Mesendoderm (in vitro differentiated cells): ENCODE data around the gene RNF31.
A peak's percentile ranks its signal among the peaks of the same experiment; 100 is the strongest.

Experiments used
- DNase-seq: peaks from one replicate; pipeline ENCODE4 v3.0.0; 2013
- H2AK5ac ChIP-seq: 2 replicates; pipeline ENCODE4 v1.6.1; 2013; ENCODE audit warnings: low read length, inconsistent platforms
- H2BK120ac ChIP-seq: 2 replicates; pipeline ENCODE4 v1.6.1; 2013; ENCODE audit warnings: low read depth, mild to moderate bottlenecking, low read length, moderate library complexity, mixed read lengths
- H2BK15ac ChIP-seq: replicated peaks from 2 replicates; pipeline ENCODE4 v1.6.1; 2013; ENCODE audit warnings: low read depth, mild to moderate bottlenecking, moderate library complexity
- H2BK5ac ChIP-seq: 2 replicates; pipeline ENCODE4 v1.6.1; 2013; ENCODE audit warnings: low read length, inconsistent platforms
- H3K18ac ChIP-seq: 2 replicates; pipeline ENCODE4 v1.6.1; 2013; ENCODE audit warnings: mild to moderate bottlenecking, low read length, mixed read lengths
- H3K23ac ChIP-seq: one replicate; pipeline ENCODE4 v1.6.1; 2013; ENCODE audit warnings: low read length
- H3K27ac ChIP-seq: 2 replicates; pipeline ENCODE4 v1.5.1; 2013; ENCODE audit warnings: low read depth, mild to moderate bottlenecking, inconsistent platforms, low read length, moderate library complexity
- H3K27me3 ChIP-seq: 2 replicates; pipeline ENCODE4 v1.6.1; 2013; ENCODE audit warnings: low read length, control low read depth, mild to moderate bottlenecking, inconsistent platforms; ENCODE audit not compliant: insufficient read depth, poor library complexity
- H3K36me3 ChIP-seq: 2 replicates; pipeline ENCODE4 v1.6.1; 2013; ENCODE audit warnings: low read length, inconsistent platforms; ENCODE audit not compliant: control insufficient read depth, insufficient read depth
- H3K4ac ChIP-seq: one replicate; pipeline ENCODE4 v1.6.1; 2013; ENCODE audit warnings: low read depth, mild to moderate bottlenecking, low read length, moderate library complexity
- H3K4me1 ChIP-seq: 2 replicates; pipeline ENCODE4 v1.6.1; 2013; ENCODE audit warnings: low read depth, low read length, inconsistent platforms; ENCODE audit not compliant: control insufficient read depth
- H3K4me2 ChIP-seq: 2 replicates; pipeline ENCODE4 v1.6.1; 2013; ENCODE audit warnings: low read length
- H3K4me3 ChIP-seq: 2 replicates; pipeline ENCODE4 v1.5.1; 2013; ENCODE audit warnings: mild to moderate bottlenecking, low read length
- H3K56ac ChIP-seq: one replicate; pipeline ENCODE4 v1.6.1; 2013; ENCODE audit warnings: low read length
- H3K79me1 ChIP-seq: 2 replicates; pipeline ENCODE4 v1.6.1; 2013; ENCODE audit warnings: low read length, inconsistent platforms
- H3K79me2 ChIP-seq: 2 replicates; pipeline ENCODE4 v1.6.1; 2013; ENCODE audit warnings: mild to moderate bottlenecking, low read length; ENCODE audit not compliant: control insufficient read depth, insufficient read depth
- H3K9ac ChIP-seq: 2 replicates; pipeline ENCODE4 v1.6.1; 2013; ENCODE audit warnings: low read length, inconsistent platforms
- H4K5ac ChIP-seq: one replicate; pipeline ENCODE4 v1.6.1; 2013; ENCODE audit warnings: low read length
- H4K8ac ChIP-seq: one replicate; pipeline ENCODE4 v1.6.1; 2013; ENCODE audit warnings: low read depth, mild to moderate bottlenecking, control low read depth, low read length, moderate library complexity
- WGBS: extraction: QIAGEN DNeasy Blood & Tissue Kit; methylation state at CpG from one replicate; pipeline ENCODE4 v1.1.7; 2013; ENCODE audit warnings: low lambda C conversion rate, missing lambda C conversion rate; ENCODE audit not compliant: insufficient coverage; ENCODE audit errors: extremely low coverage; 5-methylcytosine and 5-hydroxymethylcytosine counted together

RNF31 gene

DNA sequence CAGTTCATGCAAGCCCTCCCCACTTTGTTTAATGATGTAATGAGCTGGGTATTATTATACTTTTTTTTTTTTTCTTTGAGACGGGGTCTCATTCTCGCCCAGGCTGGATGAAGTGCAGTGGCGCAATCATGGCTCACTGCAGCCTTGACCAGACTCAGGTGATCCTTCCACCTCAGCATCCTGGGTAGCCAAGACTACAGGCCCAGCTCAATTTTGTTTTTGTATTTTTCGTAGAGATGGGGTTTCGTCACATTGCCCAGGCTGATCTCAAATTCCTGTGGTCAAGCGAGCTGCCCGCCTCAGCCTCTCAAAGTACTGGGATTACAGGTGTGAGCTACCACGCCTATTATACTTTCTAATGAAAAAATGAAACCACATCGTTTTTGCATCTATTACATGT, 37.2 kb upstream of the RNF31 start:
- Histone ChIP-seq H4K5ac (no peak overlapping the region), H3K18ac (no peak overlapping the region), H3K27me3 (no peaks in the 10 kb centered on the region), H3K4me3 (no peak overlapping the region), H3K4me2 (no peak overlapping the region), H2AK5ac (no peak overlapping the region), H4K8ac (no peak overlapping the region), H3K23ac (no peak overlapping the region), H3K79me1 (no peaks in the 10 kb centered on the region), H2BK5ac (no peak overlapping the region), H3K9ac (no peak overlapping the region), H2BK15ac (no peak overlapping the region), H3K4me1 (no peaks in the 10 kb centered on the region), H3K56ac (no peak overlapping the region), H3K4ac (no peak overlapping the region), H3K27ac (no peak overlapping the region), H2BK120ac (no peak overlapping the region), H3K79me2 (no peaks in the 10 kb centered on the region), H3K36me3 (no peaks in the 10 kb centered on the region)
- WGBS: no CpG with 5 or more reads among the region's 9 CpGs
- DNase-seq: no peak

DNA sequence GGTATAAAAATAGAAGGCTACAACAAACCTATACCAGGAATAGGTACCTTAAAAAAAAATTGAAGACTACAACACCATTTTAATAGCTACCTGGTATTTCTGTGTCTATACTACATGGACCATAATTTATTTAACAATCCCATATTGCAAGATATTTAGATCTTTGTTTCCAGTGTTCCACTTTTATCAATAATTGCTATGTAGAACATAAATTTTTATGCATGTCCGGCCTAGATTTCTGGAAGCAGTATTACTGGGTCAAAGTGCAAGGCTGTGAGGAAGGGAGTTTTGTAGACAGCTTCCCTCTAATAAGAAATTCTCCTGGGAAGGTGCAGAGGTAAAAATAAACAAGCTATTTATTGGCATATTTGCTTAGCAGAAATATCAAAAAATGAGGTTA, 36.8 kb upstream of the RNF31 start:
- Histone ChIP-seq H3K79me2 (no peaks in the 10 kb centered on the region), H3K4me1 (peaks cover under 1% of the 10 kb centered on the region), H3K79me1 (no peaks in the 10 kb centered on the region), H4K8ac (no peak overlapping the region), H3K36me3 (no peaks in the 10 kb centered on the region), H4K5ac (no peak overlapping the region), H3K4ac (no peak overlapping the region), H2BK15ac (no peak overlapping the region), H2BK120ac (no peak overlapping the region), H3K9ac (no peak overlapping the region), H2AK5ac (no peak overlapping the region), H3K27ac (no peak overlapping the region), H3K18ac (no peak overlapping the region), H3K27me3 (no peaks in the 10 kb centered on the region), H3K4me3 (no peak overlapping the region), H3K23ac (no peak overlapping the region), H3K56ac (no peak overlapping the region), H3K4me2 (no peak overlapping the region), H2BK5ac (no peak overlapping the region)
- no CpG with 5 or more reads among the region's 1 CpG for WGBS
- DNase-seq: no peak

- peak overlapping the region; percentile 94 for H3K27ac ChIP-seq
- H4K8ac ChIP-seq: peak overlapping the region; percentile 88
- H3K18ac ChIP-seq: peak overlapping the region; percentile 43
- H3K4ac ChIP-seq: peak overlapping the region; percentile 64
- DNase-seq: no peak
- peak overlapping the region; percentile 90 for H3K4me2 ChIP-seq
- H2AK5ac ChIP-seq: no peak overlapping the region
- H3K79me1 ChIP-seq: peaks cover 11% of the 10 kb centered on the region
- H3K36me3 ChIP-seq: no peaks in the 10 kb centered on the region
- no peak overlapping the region for H3K23ac ChIP-seq
- peaks cover 2% of the 10 kb centered on the region for H3K79me2 ChIP-seq
- peak overlapping the region; percentile 91 for H3K9ac ChIP-seq
- H3K4me3 ChIP-seq: peak overlapping the region; percentile 86
- H3K27me3 ChIP-seq: no peaks in the 10 kb centered on the region
- peak overlapping the region; percentile 97 for H3K56ac ChIP-seq
- peaks cover 3% of the 10 kb centered on the region for H3K4me1 ChIP-seq
- H2BK15ac ChIP-seq: no peak overlapping the region
- no peak overlapping the region for H4K5ac ChIP-seq
- WGBS: no CpG with 5 or more reads among the region's 15 CpGs
- peak overlapping the region; percentile 40 for H2BK5ac ChIP-seq
- H2BK120ac ChIP-seq: peak overlapping the region; percentile 4
Observed at GRCh38 chr14:24113379-24113800, 33.9 kb upstream of the RNF31 start.

DNA sequence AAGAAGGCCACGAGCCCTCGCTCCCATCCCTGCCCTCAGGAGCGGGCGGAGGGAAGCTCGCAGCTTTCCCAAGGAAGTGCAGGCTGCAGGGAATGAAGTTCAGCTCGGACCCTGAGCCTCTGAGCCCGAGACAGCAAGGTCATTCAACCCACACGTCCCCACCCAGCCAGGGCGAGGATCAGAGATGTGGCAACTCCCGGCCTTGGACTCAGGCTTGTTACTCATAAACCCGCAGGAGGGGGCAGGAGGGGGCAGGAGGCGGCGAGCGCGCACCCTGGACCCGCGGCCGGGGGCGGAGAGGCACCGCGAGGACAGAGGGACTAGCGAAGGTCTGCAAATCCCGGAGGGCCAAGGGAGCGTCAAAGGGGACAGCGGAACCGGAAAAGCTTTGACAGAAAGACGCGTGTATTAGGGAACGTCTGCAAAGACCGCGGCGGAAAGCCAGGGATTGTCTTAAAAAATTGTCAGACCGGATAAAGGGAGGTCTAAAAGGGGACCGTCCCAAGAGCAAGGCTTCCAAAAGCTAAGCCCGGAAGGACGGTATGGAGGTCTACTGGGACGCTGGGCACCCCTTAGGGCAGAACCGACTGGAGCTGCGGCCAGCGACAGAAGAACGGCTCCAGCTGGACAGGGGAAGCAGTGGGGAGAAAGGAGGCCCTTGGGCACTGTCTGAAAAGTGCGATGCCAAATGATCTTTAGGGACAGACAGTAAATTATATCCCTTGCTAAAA, 33.3 kb upstream of the RNF31 start:
- Histone ChIP-seq H4K8ac (peak overlapping the region; percentile 88), H3K4me1 (peaks cover 3% of the 10 kb centered on the region), H3K56ac (peak overlapping the region; percentile 97), H3K4me3 (peak overlapping the region; percentile 86), H2BK15ac (no peak overlapping the region), H3K23ac (no peak overlapping the region), H2BK120ac (peak overlapping the region; percentile 4), H3K9ac (peak overlapping the region; percentile 91), H2BK5ac (peak overlapping the region; percentile 78), H4K5ac (no peak overlapping the region), H3K18ac (peak overlapping the region; percentile 56), H3K36me3 (no peaks in the 10 kb centered on the region), H2AK5ac (no peak overlapping the region), H3K4me2 (peak overlapping the region; percentile 90), H3K4ac (peak overlapping the region; percentile 64), H3K27me3 (no peaks in the 10 kb centered on the region), H3K79me2 (peaks cover 2% of the 10 kb centered on the region), H3K27ac (peak overlapping the region; percentile 94), H3K79me1 (peaks cover 11% of the 10 kb centered on the region)
- WGBS: no CpG with 5 or more reads among the region's 42 CpGs
- peak; percentile 97 for DNase-seq

- peak within 1 kb of the TSS; percentile 64 for H3K4ac ChIP-seq
- peak; percentile 100 for DNase-seq
- H3K27me3 ChIP-seq: no peaks in the 10 kb centered on the region
- H3K27ac ChIP-seq: peak within 1 kb of the TSS; percentile 94
- no peak within 1 kb of the TSS for H4K5ac ChIP-seq
- no peaks in the 10 kb centered on the region for H3K36me3 ChIP-seq
- H3K56ac ChIP-seq: peak within 1 kb of the TSS; percentile 97
- peaks cover 11% of the 10 kb centered on the region for H3K79me1 ChIP-seq
- peaks cover 3% of the 10 kb centered on the region for H3K4me1 ChIP-seq
- peak within 1 kb of the TSS; percentile 78 for H2BK5ac ChIP-seq
- H2BK120ac ChIP-seq: peak within 1 kb of the TSS; percentile 4
- peak within 1 kb of the TSS; percentile 56 for H3K18ac ChIP-seq
- peak within 1 kb of the TSS; percentile 35 for H3K23ac ChIP-seq
- peaks cover 2% of the 10 kb centered on the region for H3K79me2 ChIP-seq
- peak within 1 kb of the TSS; percentile 91 for H3K9ac ChIP-seq
- WGBS: no CpG with 5 or more reads among the region's 65 CpGs
- H4K8ac ChIP-seq: peak within 1 kb of the TSS; percentile 88
- H2BK15ac ChIP-seq: no peak within 1 kb of the TSS
- no peak within 1 kb of the TSS for H2AK5ac ChIP-seq
- peak within 1 kb of the TSS; percentile 86 for H3K4me3 ChIP-seq
- peak within 1 kb of the TSS; percentile 90 for H3K4me2 ChIP-seq
Observed at GRCh38 chr14:24114532-24115421, 32.5 kb upstream of the RNF31 start, which contains the start of the genes DCAF11 and NRL. TSS of gene DCAF11 (plus strand) at chr14:24114777. CDS start at chr14:24115595, 818 bp downstream. TSS of gene NRL (minus strand) at chr14:24114949. CDS start at chr14:24082848, 32,101 bp downstream.
